CD4-positive, alpha-beta T cell treated with Interleukin-12 subunit alpha and Interleukin-12 subunit beta, for 1 hour (primary cell): ENCODE results near the gene SLC43A3.
"Not testable (repeated sequence)": the region's sequence is repeated elsewhere in the genome, so short reads cannot be mapped to it uniquely, and the experiment has no call there.

Experiments used
- DNase-seq: peaks from one replicate; pipeline ENCODE4 v3.0.0-alpha.2; 2020

Gene SLC43A3

DNA sequence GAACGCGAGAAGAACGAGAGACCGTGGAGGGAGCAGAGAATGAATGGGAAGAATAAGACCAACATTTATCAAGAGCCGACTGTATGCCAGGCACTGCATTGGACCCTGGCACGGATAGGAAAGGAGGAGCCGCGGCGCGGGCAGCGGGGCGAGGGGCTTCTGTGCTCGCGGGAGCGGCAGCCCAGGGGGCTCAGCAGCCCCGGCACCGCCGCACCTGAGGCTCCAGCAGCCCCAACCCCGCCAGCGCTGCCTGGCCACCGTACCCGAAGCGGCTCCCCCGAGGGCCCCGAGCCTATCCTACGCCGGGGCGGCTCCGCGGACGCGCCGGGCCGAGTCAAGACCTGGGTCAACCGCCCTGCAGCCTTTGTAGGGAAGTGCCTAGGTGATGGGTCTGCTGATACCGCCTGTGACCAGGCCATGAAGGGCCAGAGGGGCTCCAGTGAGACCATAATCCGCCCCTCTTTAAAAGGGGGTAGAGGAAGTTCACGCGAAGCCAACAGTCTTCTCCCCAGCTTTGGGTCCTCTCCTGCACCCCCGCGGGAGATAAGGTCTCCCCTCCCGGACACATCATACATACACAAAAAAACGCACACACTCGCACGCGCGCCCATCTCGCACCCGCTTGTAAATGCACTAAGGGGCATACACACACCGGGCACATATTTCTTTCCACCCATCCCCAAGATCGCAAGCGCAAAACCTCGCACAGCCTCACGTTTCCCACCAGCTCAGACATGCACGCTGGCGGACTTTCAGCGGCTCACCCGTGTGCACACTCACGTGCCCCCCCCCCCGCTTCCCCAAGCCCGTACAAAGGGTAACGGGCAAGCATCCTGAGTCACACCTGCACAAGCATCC, 32.5 kb upstream of the SLC43A3 start:
- DNase-seq: peak; percentile 11

DNA sequence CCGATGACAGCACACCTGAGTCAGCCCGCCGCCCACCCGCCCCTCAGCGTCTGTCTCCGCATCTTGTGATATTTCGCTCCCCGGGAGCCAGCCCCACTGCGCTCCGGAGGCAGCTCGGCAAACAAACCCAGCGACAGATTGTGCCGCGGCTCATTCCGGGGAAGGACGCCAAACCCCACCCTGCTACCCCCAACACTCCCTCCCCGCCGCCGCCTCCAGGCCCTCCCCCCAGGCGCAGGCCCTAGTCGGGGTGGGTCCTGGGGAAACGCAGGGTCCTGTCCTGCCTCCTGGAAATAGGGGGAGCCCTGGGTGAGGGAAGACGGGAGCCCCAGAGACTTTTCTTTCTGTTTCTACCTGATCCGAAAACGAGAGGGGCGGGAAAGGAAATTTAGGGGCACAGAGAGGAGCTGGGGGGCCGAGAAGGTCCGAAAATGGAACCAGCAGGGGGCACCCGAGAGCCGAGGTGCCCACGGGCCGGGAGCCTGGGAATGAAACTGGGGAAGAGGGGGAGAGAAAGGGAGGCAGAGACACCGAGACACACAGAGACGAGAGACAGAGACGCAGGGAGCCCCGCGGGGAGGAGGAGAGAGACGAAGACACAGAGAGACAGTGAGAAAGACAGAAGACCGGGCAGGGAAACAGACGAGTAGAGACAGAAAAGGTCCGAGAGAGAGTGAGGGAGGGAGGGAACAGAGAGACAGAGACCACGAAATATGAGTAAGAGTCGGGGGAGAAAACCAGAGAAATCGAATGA, 31.7 kb upstream of the SLC43A3 start:
- peak; percentile 49 for DNase-seq

DNA sequence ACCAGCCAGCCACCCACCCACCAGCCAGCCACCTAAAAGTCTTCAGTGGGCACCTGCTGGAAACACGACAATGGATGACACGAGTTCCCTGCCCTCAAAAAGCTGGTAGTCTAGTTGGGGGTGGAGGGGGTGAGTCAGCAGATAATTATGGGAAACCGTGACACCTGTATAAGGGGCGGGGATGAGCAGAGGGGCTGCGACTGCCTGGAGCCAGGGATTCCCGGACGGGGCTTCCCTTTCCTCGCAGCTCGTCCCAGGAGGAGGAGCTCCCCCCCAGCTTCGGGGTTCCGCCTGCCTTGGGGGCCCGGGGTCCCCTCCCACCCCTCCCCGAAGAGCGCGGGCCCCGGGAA, 31.1 kb upstream of the SLC43A3 start:
- DNase-seq: no peak

DNA sequence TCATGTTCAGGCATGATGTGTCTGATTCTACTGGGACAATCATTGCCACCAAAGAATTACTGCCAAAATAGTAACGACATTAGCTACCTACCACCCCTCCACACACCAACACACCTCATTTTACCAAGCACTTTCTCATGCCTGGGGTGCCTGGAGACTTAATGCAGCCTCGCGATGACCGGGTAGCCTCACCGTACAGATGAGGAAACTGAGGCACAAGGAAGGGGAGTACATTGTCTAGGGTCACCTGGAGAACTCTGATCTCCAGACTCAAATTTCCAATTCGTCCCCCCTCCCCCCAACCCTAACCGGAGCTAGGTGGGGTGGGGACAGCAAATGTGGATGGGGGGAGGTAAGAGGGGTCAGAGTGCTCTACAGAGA, 30.7 kb upstream of the SLC43A3 start:
- DNase-seq: no peak

DNA sequence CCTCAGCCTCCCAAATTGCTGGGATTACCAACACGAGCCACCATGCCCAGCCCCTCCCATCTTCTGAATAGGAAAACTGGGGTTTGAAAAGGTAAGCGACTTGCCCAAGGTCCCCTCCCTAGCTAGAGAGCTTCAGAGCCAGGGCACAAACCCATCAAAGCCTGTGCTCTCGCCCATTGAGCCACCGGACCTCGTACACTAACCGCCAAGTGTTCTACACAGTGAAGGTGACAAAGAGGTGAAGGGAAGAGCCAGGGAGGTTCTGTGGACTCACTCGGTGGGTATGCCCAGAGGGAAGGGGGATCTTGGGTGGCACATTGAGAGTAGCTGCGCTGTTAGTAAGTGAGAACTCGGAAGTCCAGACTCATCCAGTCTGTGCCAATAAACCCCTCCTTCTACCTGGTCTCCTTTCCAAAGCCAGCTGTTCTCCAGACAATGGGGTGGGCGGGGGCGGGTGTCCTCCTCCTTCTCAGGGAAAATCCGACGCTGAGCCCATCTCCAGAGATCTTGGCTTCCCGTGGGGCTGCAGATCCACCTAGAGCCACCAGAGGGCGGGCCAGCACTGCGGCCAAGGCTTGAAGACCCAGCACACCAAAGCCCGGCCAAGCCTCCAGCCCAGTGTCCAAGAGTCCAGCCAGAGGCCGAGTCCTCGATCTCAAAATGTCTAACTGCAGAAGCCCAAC, 30.2 kb upstream of the SLC43A3 start:
- peak; percentile 73 for DNase-seq

DNA sequence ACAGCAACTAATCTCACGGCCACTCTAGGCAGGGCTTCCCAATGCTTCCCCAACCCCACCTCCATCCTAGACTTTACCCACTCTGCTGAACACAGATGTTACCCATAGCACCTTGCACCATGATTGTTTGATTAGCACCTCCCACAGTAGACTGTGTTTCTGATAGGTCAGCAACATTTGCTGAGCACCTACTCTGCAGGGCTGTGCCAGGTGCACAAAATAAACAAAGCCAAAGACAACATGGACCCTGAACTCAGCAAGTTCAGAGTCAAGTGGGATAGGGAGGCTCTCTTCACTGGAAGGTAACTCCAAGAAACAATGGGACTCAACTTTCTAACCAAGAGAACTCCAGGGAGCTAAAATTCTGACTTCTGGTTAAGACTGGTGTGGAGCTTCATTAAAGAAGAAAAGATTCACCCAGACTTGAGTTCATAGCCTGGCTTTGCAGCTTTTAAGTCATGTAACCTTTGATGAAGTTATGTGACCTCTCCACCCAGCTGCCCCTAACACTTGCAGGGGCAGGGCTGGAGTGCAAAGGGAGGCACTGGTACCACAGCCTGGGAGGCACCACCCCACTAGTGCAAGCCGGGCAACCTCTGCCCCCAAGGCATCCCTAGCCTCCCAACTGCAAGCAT, 26.7 kb upstream of the SLC43A3 start:
- DNase-seq: no peak

DNA sequence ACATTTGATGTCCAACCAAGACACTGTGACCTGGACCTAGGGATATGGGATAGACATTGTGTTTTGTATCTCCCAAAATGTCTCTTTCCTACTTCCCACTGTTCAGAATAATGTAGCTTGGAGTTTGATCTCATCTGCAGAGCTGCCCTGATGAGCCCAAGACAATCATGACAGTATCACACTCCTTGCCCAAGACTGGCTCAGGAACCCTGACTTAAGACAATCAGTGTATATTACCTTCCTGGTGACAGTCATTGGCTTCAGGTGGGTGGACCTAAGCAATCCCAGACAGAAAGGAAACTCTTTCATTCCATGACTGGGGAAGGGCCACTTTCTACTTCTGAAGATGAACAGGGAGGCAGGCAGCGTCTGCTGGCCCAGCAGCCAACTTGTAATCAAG, 19.1 kb upstream of the SLC43A3 start:
- no peak for DNase-seq

DNA sequence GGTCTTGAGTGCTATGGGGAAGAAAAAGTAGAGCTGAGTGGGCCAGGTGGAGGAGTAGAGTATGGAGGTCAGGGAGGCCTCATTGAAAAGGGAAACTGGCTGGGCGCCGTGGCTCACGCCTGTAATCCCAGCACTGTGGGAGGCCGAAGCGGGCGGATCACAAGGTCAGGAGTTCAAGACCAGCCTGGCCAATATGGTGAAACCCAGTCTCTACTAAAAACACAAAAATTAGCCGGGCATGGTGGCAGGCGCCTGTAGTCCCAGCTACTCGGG, 18.1 kb upstream of the SLC43A3 start:
- DNase-seq: not testable (repeated sequence)

DNA sequence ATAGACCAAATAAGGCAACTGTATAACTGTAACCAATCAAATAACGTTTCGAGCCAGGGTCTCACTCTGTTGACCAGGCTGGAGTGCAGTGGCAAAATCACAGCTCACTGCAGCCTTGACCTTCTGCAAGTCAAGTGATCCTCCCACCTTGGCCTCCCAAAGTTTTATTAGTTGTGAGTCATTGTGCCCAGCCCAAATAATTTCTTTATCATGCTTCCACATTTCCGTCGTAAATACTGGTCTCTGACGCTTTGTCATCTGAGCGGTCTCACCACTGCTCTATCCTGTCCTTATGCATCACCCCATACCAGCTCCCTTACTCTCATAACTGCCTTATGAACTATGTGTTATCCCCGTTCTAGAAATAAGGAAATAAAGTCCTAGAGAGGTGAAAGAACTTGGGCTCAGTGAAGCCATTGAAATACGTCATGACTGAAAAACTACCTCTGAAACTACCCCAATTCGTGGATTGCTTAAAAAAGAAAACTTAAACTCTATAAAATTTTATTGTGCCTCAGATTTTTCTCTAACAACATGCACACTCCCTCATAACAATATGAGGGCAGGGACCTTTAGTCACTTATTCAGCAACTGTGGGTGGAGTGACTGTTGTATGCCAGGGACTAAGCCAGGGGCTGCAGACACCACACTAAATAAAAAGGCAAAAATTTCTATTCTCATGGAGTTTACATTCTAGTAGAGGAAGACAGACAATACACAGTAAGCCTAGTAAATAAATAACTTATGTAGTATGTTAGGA, 17.6 kb upstream of the SLC43A3 start:
- no peak for DNase-seq

DNA sequence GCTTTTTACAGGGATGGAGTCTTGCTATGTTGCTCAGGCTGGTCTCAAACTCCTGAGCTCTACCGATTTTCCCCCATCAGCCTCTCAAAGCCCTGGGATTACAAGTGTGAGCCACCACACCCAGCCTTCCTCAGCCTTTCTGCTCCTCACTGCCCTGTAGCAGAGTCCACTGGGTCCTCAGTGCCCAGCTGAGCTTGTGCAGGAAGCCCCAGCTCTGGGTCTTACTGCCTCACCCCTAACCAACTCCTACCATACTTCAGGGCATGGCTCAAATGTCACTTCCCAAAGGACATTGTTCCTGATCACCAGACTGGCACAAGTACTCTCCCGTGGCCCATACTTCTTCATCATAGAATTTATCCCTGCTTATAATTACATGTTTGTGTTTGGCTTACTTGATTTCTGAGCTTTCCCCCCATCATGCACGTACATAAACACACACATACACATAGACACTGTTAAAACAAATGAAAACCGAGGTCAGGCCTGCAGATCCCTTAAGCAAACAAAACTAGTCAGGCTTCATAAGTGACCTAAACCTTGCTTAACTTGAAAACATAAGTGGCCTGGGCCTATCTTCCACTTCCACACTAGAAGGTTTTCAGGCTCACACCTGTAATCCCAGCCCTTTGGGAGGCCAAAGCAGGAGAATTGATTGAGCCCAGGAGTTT, 14.0 kb upstream of the SLC43A3 start:
- DNase-seq: no peak

DNA sequence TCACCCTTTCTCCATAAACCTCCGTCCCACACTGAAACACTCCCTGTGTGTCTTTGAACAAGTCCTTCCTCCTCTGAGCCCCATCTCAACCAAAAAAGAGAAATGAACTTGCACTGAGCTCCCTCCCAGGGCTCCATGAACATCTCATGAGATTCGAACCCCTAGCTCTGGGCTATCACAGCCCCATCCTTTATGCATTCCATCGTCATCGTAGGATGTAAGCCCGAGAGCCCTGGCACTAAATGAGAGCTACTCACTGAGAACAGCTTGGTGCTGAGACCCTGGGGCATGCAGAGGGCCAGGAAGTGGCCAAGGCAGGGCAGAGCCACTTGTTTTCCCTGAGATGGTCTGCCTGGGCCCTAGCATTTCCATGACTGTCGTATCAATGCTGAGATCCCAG, 12.9 kb upstream of the SLC43A3 start:
- no peak for DNase-seq

DNA sequence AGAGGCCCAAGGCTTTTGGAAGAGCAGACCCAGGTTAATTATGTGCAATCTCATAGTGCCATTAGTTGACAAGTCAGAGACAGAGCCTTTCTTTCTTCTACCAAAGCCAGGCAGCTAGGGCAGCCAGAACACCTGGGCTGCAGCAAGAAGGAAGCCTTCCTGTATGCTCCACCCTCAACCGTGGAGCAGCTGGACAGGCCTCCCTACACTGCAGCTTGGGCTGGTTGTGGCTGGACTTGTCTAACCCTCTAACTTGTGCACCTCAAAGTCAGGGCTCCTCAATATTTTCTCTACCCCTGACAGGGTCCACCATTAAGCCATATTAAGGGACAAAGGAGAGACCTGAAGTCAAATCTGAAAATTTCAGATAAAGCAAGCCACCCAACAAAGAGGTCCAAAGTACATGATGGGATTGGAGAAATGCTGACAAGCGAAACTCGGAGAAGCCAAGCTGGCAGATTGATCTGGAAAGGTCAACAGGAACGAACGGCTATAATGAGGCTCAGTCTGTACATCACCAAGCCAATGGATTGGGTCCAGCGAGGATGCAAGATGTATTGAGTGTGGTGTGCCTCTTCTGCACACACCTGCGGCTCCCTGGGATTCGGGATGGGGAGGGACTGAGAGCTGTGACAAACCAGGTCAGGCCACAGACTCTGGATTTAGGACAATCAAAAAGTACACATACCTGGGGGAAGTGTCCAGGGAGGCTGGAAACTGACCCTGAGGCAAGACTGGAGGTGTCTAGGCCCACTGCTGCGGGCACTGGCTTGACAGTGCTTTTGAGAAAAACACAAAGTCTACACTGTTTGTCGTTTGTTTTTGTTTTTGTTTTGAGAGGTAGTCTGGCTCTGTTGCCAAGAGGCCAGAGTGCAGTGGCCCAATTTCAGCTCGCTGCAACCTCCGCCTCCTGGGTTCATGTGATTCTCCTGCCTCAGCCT, 11.7 kb upstream of the SLC43A3 start:
- no peak for DNase-seq

DNA sequence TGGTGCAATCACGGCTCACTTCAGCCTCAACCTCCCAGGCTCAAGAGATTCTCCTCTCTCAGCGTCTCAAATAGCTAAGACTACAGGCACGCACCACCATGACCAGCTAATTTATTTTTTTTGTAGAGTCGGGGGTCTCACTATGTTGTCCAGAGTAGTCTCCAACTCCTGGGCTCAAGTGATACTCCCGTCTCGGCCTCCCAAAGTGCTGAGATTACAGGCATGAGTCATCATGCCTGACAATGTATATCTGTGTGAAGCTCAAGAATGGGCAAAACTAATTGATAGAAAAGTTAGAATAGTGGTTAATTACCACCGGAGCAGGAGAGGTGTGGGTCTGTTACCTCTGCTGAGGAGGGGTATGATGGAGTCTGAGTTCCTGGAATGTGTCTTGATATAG, 9.1 kb upstream of the SLC43A3 start:
- no peak for DNase-seq

DNA sequence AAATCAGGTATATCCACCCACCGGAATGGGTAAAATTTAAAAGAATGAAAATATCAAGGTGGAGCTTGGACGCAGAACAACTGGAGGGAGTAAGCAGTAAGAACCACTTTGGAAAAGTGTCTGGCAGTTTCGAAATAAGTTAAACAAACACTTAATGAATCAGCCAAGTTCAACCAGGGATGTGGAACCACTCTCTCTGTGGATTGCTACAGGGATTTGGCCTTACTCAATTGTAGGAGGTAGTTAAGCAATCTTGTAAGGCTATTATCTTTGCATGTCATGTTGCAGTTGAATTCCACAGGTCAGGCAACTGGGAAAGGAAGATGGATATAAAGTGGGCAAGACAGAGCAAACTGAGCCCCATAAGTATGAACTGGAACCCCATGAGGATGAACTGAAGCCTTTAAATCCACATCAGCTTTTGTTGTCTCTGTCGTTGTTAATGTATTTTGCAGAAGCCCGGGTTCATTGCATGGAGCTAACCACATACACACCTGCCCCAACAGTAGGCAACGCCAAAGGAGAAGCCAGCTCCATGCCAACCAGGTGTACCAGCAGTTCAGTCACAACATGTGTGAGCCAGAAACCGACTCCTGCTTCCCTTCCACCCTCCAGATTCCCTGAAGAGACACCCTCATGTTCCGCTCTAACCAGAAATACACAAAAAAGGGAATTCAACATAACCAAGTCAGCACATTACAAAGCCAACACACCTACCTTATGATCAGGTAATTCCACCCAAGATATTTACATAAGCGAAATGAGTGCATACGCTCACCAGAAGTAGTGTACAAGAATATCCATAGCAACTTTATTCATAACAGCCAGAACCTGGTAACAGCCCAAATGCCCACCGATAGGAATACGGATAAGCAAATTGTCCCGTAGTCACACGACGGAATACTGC, 8.0 kb upstream of the SLC43A3 start:
- no peak for DNase-seq

DNA sequence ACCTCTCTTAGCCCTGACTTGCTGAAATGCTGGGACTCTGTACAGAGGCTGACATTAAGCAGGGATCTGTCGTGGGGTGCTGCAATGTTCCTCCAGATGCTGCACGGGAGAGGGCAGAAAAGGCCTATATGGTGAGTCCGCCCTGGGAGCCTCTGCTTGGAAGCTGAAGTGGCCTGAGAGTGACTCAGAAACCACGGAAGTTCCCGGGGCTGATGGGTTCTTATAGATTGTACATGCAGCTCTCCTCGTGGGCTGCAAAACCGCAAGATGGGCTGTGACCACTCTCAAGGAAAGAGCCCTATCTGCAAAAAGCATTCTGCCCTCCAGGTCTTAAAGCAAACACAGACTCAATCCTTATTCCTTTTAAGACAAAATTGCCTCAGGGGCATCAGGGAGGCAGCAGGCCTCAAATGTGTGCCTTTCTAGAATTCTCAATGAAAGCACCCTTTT, 5.8 kb upstream of the SLC43A3 start:
- DNase-seq: no peak

DNA sequence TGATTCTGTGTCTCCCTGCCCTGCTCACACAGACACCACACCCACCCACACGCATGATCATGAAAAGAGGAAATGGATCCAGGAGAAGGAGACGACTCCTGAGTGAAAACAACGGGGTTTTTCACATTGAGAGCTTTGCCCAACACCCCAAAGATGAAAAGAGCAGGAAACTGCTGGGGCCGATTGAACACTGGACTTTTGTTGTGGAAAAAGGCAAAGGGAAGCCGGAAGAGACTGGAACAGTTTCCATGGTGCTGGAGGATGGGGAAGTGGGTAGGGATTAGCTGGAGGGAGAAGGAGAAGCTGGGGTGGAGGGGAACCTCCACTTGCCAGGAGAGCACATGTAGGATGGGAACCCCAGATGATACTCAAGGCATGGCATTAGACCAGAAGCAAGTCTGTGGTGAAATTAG, 5.2 kb upstream of the SLC43A3 start:
- DNase-seq: no peak

DNA sequence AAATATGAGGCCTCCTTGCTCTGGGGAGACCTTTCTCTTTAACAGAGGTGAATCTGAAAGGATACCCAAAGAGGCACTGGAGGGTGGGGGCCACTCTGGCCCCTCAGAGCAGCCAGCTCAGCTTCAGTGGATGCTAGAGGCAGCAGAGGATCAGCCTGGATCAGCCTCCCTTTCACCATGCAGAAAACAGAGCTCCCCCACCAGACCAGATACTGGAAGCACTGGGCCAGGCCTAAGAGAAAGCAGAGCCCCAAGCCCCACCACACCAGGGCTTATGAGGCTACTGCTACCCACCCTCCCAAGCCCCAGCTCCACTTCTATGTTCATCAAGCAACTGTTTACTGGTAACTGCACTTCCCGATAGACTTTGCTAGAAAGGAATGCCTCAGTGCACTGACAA, 4.0 kb upstream of the SLC43A3 start:
- DNase-seq: no peak

DNA sequence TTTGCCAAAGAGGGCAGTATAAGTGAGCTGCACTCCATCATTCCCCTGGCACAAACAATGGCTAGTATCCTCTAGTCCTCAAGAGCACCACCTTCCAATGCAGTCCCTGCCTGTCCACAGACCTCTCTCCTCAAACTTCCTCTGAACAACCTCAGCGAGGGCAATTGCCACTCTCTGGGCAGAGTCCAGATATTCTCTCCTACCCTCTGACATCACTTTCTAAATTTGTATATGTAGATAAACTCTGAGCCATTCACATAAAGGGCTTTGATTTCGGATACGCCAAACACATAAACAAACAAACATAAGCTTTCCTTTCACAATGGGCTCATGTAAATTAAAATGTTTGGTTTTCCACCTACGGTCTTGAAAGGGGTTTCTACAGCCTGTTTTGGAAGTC, 3.0 kb upstream of the SLC43A3 start:
- DNase-seq: no peak

DNA sequence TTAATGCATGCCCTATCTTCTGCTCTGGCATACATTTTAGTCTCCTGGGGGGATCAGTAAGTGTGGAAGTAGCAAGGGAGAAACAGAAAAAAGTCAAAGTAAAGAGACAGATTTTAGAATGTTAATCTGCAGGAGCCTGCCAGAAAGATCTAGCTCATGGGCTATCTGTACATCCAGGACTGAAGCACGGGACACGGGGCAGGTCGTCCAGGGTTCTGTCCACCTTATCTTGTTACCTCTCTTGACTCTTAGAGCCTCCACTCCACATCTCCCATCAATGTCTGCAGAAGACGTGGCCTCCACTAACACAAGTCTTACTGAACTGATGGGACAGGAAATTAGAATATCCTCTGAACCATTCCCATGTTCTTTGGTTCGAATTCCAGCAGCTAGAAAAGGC, 1.7 kb upstream of the SLC43A3 start:
- no peak for DNase-seq

DNA sequence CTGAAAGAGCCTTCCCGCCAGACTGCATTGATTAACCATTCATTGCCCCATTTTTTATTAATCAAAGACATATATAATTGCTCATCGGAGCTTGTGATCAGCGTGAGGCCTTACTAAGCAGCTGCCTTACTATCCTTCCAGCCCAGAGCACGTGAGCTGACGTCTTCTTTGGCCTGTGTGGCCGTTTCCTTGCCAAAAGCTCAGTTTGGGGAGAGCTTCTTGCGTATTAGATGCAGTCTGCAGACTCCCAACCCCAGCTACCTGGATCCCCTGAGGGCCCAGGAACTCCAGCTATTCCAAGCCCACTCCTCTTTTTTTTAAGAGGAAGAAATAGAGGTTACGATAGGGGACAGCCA, 784 bp upstream of the SLC43A3 start:
- no peak for DNase-seq
